Esophagus (tissue), 2 donors: Measurements from ENCODE around the gene CUEDC1. TPM values are rescaled to one million over a fixed set of nuclear protein-coding genes. Genes with fewer than 3 reads are reported as not detected.
"Not testable (repeated sequence)": the region's sequence is repeated elsewhere in the genome, so short reads cannot be mapped to it uniquely, and the experiment has no call there.

Source experiments
- H3K27ac ChIP-seq, 2 donors: one replicate each; pipeline ENCODE4 v1.5.1; 2013; ENCODE audit warnings: low read depth in 2 of 2, mild to moderate bottlenecking in 2 of 2, inconsistent platforms in 1 of 2, low read length in 1 of 2, moderate library complexity in 1 of 2
- H3K27me3 ChIP-seq, 2 donors: one replicate each; pipeline ENCODE4 v1.6.1; 2013; ENCODE audit warnings: low read length in 2 of 2, control low read depth in 1 of 2, mild to moderate bottlenecking in 1 of 2; ENCODE audit not compliant: insufficient read depth in 2 of 2, control insufficient read depth in 1 of 2
- H3K36me3 ChIP-seq, 2 donors: one replicate each; pipeline ENCODE4 v1.6.1; 2013; ENCODE audit warnings: low read length in 1 of 2; ENCODE audit not compliant: control insufficient read depth in 2 of 2, insufficient read depth in 2 of 2
- H3K4me1 ChIP-seq, 2 donors: one replicate each; pipeline ENCODE4 v1.6.1; 2013; ENCODE audit warnings: low read length in 1 of 2; ENCODE audit not compliant: control insufficient read depth in 2 of 2, insufficient read depth in 2 of 2
- H3K4me3 ChIP-seq, 2 donors: one replicate each; pipeline ENCODE4 v1.5.1; 2013; ENCODE audit warnings: low read length in 2 of 2, mild to moderate bottlenecking in 2 of 2, low read depth in 1 of 2, moderate library complexity in 1 of 2
- H3K9me3 ChIP-seq, 2 donors: one replicate each; pipeline ENCODE4 v1.6.1; 2013; ENCODE audit warnings: mild to moderate bottlenecking in 2 of 2, low read depth in 1 of 2, low read length in 1 of 2, moderate library complexity in 1 of 2; ENCODE audit not compliant: control insufficient read depth in 2 of 2, insufficient read depth in 1 of 2
- WGBS, 2 donors: extraction: QIAGEN DNeasy Blood & Tissue Kit; methylation state at CpG; one replicate each; pipeline ENCODE4 v1.1.7; 2013; 5-methylcytosine and 5-hydroxymethylcytosine counted together
- polyA plus RNA-seq, 2 donors: library from polyadenylated mRNA; stranded (reverse); fragments of 200-250 nt; gene quantifications; one replicate each; pipeline ENCODE4 v1.2.3, GENCODE V29; 2013
- donor health status: healthy with polysubstance abuse.
- donor health status: Bipolar disorder and iron deficiency.

CUEDC1 gene
- polyA plus RNA-seq, 2 donors = 19.9 to 31.1 TPM

- H3K27me3 ChIP-seq, H3K9me3 ChIP-seq, H3K4me1 ChIP-seq, H3K36me3 ChIP-seq, H3K4me3 ChIP-seq: not testable (repeated sequence)
- WGBS, 2 donors = 95% methylated on average over 4 of the region's 4 CpGs
- H3K27ac ChIP-seq = peak overlapping the region in 1 of 2 donors; percentile 60
Observed at GRCh38 chr17:57922745-57923144, 32.5 kb downstream of the CUEDC1 start.

- Histone ChIP-seq H3K27me3 (no peaks in the 10 kb centered on the region), H3K9me3 (no peaks in the 10 kb centered on the region), H3K4me3 (no peak overlapping the region), H3K4me1 (peaks cover 9 to 14% of the 10 kb centered on the region in 2 donors), H3K27ac (peak overlapping the region; percentile 79 to 91), H3K36me3 (no peaks in the 10 kb centered on the region)
- WGBS, 2 donors = 22 to 23% methylated on average over 13 of the region's 13 CpGs
Observed at GRCh38 chr17:57920916-57921703, 34.1 kb downstream of the CUEDC1 start.

- Histone ChIP-seq H3K4me3 (no peak overlapping the region), H3K36me3 (no peaks in the 10 kb centered on the region), H3K9me3 (no peaks in the 10 kb centered on the region), H3K27me3 (no peaks in the 10 kb centered on the region), H3K4me1 (peaks cover 10 to 17% of the 10 kb centered on the region in 2 donors), H3K27ac (peak overlapping the region; percentile 11 to 13)
- 87 to 90% methylated on average over 5 of the region's 5 CpGs for WGBS, 2 donors
Observed at GRCh38 chr17:57919918-57920317, 35.3 kb downstream of the CUEDC1 start.

- peaks cover 17 to 25% of the 10 kb centered on the region in 2 donors for H3K4me1 ChIP-seq
Observed at GRCh38 chr17:57918017-57918895, 37.0 kb downstream of the CUEDC1 start.

GRCh38 chr17:57916925-57917858 is 38.0 kb downstream of the CUEDC1 start:
- Histone ChIP-seq H3K36me3 (no peaks in the 10 kb centered on the region), H3K27ac (peak overlapping the region; percentile 60 to 74), H3K4me1 (peaks cover 20 to 25% of the 10 kb centered on the region in 2 donors), H3K27me3 (no peaks in the 10 kb centered on the region), H3K4me3 (no peak overlapping the region), H3K9me3 (no peaks in the 10 kb centered on the region)
- 81 to 84% methylated on average over 9 of the region's 9 CpGs for WGBS, 2 donors

More at GRCh38 chr17:57918017-57918895, 37.0 kb downstream of the CUEDC1 start:
- Histone ChIP-seq H3K36me3 (no peaks in the 10 kb centered on the region), H3K4me3 (no peak overlapping the region), H3K27me3 (no peaks in the 10 kb centered on the region), H3K9me3 (no peaks in the 10 kb centered on the region), H3K27ac (peak overlapping the region; percentile 60 to 67)
- WGBS, 2 donors = 43 to 48% methylated on average over 5 of the region's 5 CpGs

DNA sequence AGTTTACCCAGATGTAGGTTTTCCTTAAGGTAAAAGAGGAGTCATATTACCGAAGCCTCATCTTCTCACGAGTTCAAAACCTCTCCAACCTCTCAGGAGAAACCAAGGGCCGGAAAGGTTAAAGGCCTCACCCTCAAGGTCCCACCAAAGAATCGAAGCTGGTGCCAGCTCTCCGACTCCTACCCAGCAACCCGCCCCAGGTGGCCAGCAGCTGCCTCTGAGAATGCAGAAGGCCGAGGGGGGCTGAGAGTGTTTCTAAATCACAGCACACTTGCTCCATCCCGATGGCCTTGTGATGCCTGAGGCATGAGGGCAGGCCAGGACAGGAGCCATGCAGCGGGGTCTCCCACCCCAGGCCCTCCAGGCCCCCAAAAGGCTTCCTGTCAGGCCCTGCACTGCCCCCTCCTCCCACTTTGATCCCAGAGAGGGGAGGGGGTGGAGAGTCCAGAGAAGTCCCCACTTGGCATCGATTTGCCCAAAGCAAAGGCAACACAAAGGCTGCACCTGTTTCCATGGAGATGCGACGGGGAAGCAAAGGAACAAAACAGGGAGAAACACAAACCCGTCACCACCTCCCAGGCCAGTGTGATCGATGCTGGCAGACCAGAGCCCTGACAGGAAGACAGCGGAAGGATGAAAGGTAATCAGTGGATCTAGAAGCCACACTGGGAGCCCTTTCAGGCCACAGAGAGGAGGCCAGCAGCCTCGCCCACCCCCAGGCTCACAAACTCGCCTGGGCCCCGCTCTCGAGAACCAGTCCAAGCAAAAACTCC is 39.0 kb downstream of the CUEDC1 start:
- no peaks in the 10 kb centered on the region for H3K9me3 ChIP-seq
- H3K36me3 ChIP-seq = no peaks in the 10 kb centered on the region
- peaks cover 23 to 25% of the 10 kb centered on the region in 2 donors for H3K4me1 ChIP-seq
- WGBS, 2 donors = 52 to 59% methylated on average over 19 of the region's 19 CpGs
- H3K27me3 ChIP-seq = no peaks in the 10 kb centered on the region
- peak overlapping the region; percentile 72 to 74 for H3K27ac ChIP-seq
- no peak overlapping the region for H3K4me3 ChIP-seq

DNA sequence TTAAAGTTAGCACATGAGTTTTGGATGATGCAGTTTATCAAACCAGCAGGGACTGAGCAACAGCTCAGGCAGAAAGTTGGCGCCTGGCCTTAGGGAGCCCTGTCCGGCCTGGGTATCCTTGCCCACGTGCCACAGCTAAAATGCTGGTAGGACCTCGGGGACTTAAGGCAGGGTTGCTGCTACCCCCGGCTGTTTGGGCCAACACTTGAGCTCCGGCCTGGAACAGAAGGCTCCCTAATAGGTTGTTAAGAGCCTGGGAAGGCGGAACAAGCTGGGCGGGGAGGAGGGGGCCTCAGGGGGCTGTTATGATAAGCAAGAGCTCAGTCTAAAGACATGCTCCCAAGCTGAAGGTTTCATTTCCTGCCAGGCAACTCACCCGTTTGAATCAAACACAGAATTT is 39.7 kb downstream of the CUEDC1 start:
- 59 to 62% methylated on average over 9 of the region's 9 CpGs for WGBS, 2 donors
- H3K4me1 ChIP-seq = peaks cover 23 to 26% of the 10 kb centered on the region in 2 donors
- H3K36me3 ChIP-seq = no peaks in the 10 kb centered on the region
- peak overlapping the region; percentile 72 to 75 for H3K27ac ChIP-seq
- H3K4me3 ChIP-seq = no peak overlapping the region
- no peaks in the 10 kb centered on the region for H3K9me3 ChIP-seq
- no peaks in the 10 kb centered on the region for H3K27me3 ChIP-seq

- Histone ChIP-seq H3K27me3 (no peaks in the 10 kb centered on the region), H3K4me3 (no peak overlapping the region), H3K27ac (peak overlapping the region; percentile 72 to 76), H3K9me3 (no peaks in the 10 kb centered on the region), H3K36me3 (no peaks in the 10 kb centered on the region), H3K4me1 (peaks cover 23 to 26% of the 10 kb centered on the region in 2 donors)
- WGBS, 2 donors = 47 to 57% methylated on average over 5 of the region's 5 CpGs
Observed at GRCh38 chr17:57914273-57915142, 40.7 kb downstream of the CUEDC1 start.
